Gastrocnemius medialis (tissue), 4 donors: Measurements from ENCODE around the gene RRP36.
A peak's percentile ranks its signal among the peaks of the same experiment; 100 is the strongest.

Source experiments
- POLR2A ChIP-seq, 2 donors: fragments of 450-650 bp; IDR thresholded peaks; one replicate each; pipeline ENCODE4 v1.6.1; 2017; ENCODE audit warnings: antibody characterized with exemption in 2 of 2, mild to moderate bottlenecking in 2 of 2, moderate library complexity in 2 of 2
- TF ChIP-seq, protein P1 (sequence below), 5 experiments: fragments of 450-650 bp in 3 of 5; fragments of 200-600 bp in 2 of 5; sonication (generic) in 2 of 5; IDR thresholded peaks in 4 of 5; conservative IDR thresholded peaks in 1 of 5; 1 replicate in 4 of 5; 2 replicates in 1 of 5; pipeline ENCODE4 v1.5.1; 2016 to 2019; ENCODE audit warnings: antibody characterized with exemption in 5 of 5, mild to moderate bottlenecking in 3 of 5, moderate library complexity in 3 of 5

DNA sequence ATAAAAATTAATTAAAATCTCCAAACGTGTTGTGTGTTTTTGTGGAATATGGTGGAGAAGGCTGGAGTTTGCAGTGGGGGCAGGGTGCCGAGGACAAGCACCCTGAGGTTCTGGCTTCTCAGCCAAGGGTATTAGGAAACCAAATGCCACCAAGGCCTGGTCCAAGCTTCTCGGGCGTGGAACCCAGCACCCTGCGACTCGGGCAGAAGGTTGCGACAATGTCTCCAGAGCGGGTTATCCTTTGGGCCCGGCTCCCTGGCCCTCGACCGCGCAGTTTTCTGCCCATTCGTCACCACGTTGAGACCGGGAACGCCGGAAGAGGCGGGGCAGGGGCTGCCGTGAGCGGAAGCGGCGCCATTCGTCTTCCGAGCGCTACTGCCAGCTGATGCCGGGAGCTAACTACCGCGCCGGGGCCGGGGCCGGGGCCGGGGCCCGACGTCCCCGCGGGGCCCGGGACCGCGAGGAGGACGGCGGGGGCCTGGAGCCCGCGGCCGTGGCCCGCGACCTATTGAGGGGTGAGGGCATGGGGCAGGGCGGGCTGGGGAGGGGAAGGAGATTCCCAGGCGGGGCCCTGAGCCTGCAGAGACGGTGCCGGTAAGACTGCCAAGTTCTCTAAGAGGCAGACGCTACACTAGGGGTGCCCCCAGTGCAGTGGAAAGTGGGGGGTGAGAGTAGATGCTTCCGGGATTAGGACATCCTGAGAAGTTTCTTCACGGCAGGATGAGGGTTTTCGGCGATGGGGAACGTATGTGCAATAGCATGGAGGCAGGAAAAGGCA, at the start of gene RRP36:
- TF ChIP-seq, protein P1, sequence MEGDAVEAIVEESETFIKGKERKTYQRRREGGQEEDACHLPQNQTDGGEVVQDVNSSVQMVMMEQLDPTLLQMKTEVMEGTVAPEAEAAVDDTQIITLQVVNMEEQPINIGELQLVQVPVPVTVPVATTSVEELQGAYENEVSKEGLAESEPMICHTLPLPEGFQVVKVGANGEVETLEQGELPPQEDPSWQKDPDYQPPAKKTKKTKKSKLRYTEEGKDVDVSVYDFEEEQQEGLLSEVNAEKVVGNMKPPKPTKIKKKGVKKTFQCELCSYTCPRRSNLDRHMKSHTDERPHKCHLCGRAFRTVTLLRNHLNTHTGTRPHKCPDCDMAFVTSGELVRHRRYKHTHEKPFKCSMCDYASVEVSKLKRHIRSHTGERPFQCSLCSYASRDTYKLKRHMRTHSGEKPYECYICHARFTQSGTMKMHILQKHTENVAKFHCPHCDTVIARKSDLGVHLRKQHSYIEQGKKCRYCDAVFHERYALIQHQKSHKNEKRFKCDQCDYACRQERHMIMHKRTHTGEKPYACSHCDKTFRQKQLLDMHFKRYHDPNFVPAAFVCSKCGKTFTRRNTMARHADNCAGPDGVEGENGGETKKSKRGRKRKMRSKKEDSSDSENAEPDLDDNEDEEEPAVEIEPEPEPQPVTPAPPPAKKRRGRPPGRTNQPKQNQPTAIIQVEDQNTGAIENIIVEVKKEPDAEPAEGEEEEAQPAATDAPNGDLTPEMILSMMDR (IDR thresholded peaks at IDR 0.05 in 4 of 5, conservative IDR thresholded peaks at IDR 0.05 in 1 of 5), result no peak
- TF ChIP-seq POLR2A (IDR thresholded peaks at IDR 0.05), result peak; percentile 37 to 74
